PC-3 (cell line): Measurements from ENCODE around the gene APOBEC3G. TPM values are rescaled to one million over a fixed set of nuclear protein-coding genes. Genes with fewer than 3 reads are reported as not detected.

ENCODE experiments used
- ATAC-seq: fragments of 200-7000 bp; cut with Tn5 transposase; 2 replicates; pipeline ENCODE4 v1.9.1; 2020; ENCODE audit warnings: mild to moderate bottlenecking, moderate library complexity
- BruUV-seq: library from RNA; stranded (reverse); fragments of 400-500 nt; replicated peaks from 2 replicates; lab custom pipeline; 2021; lab: Mats Ljungman, UMichigan
- CTCF ChIA-PET: fragments of 300-600 bp; sonication (Branson Sonifier 250); formaldehyde crosslinking; loops from one replicate; lab custom pipeline; 2022; ENCODE audit warnings: antibody characterized with exemption; lab: Charles Lee
- POLR2A ChIA-PET: fragments of 300-600 bp; sonication (Branson Sonifier 250); formaldehyde crosslinking; loops from one replicate; lab custom pipeline; 2022; ENCODE audit warnings: antibody characterized with exemption; ENCODE audit not compliant: unreplicated experiment; lab: Charles Lee
- DNase-seq: peaks from one replicate; pipeline ENCODE4 v3.0.0-alpha.2; 2015
- H2AFZ ChIP-seq: fragments of 300-600 bp; sonication (generic); 2 replicates; pipeline ENCODE4 v1.6.0; 2016; ENCODE audit warnings: antibody characterized with exemption, low read length
- H3F3A ChIP-seq: fragments of 300-600 bp; sonication (generic); one replicate; pipeline ENCODE4 v1.6.0; 2017; ENCODE audit warnings: antibody characterized with exemption, low read length, control low read depth, mild to moderate bottlenecking; ENCODE audit not compliant: unreplicated experiment
- H3K27ac ChIP-seq: fragments of 300-600 bp; sonication (generic); 2 replicates; pipeline ENCODE4 v1.5.1; 2016; ENCODE audit warnings: mild to moderate bottlenecking, low read length
- H3K27me3 ChIP-seq: fragments of 300-600 bp; sonication (generic); 2 replicates; pipeline ENCODE4 v1.6.1; 2016; ENCODE audit warnings: low read length, mixed read lengths
- H3K36me3 ChIP-seq: fragments of 300-600 bp; sonication (generic); 2 replicates; pipeline ENCODE4 v1.6.1; 2016; ENCODE audit warnings: low read depth, mixed run types, low read length, mixed read lengths
- H3K4me1 ChIP-seq: fragments of 300-600 bp; sonication (generic); 2 replicates; pipeline ENCODE4 v1.5.1; 2016; ENCODE audit warnings: low read length; ENCODE audit not compliant: insufficient read depth
- H3K4me2 ChIP-seq: fragments of 300-600 bp; sonication (generic); 2 replicates; pipeline ENCODE4 v1.6.0; 2016; ENCODE audit warnings: low read length
- H3K4me3 ChIP-seq: fragments of 300-600 bp; sonication (generic); 2 replicates; pipeline ENCODE4 v1.5.1; 2016; ENCODE audit warnings: mild to moderate bottlenecking, low read length, mixed read lengths
- H3K79me2 ChIP-seq: fragments of 300-600 bp; sonication (generic); 2 replicates; pipeline ENCODE4 v1.6.1; 2017; ENCODE audit warnings: low read length, mixed read lengths
- H3K9ac ChIP-seq: fragments of 300-600 bp; sonication (generic); 2 replicates; pipeline ENCODE4 v1.6.0; 2016; ENCODE audit warnings: mild to moderate bottlenecking, low read length
- H3K9me2 ChIP-seq: fragments of 300-600 bp; sonication (generic); replicated peaks from 2 replicates; pipeline ENCODE4 v1.6.1; 2016; ENCODE audit warnings: mixed run types, low read length, mixed read lengths
- H3K9me3 ChIP-seq: fragments of 300-600 bp; sonication (generic); 2 replicates; pipeline ENCODE4 v1.6.1; 2016; ENCODE audit warnings: low read length, mixed read lengths
- H4K20me1 ChIP-seq: fragments of 300-600 bp; sonication (generic); 2 replicates; pipeline ENCODE4 v1.6.1; 2016; ENCODE audit warnings: low read length, mixed read lengths
- CTCF ChIP-seq: fragments of 300-600 bp; sonication (generic); conservative IDR thresholded peaks from 2 replicates; pipeline ENCODE4 v1.5.1; 2017; ENCODE audit warnings: antibody characterized with exemption, low read depth, mild to moderate bottlenecking, low read length
- EZH2 ChIP-seq: fragments of 300-600 bp; sonication (generic); IDR thresholded peaks from one replicate; pipeline ENCODE4 v1.6.1; 2017; ENCODE audit warnings: antibody characterized with exemption, mild to moderate bottlenecking, low read length; ENCODE audit not compliant: unreplicated experiment
- EZH2phosphoT487 ChIP-seq: fragments of 300-600 bp; sonication (generic); IDR thresholded peaks from 2 replicates; pipeline ENCODE4 v1.6.1; 2018; ENCODE audit warnings: mild to moderate bottlenecking, antibody characterized with exemption, low read length, borderline replicate concordance
- intact Hi-C: fragments of 100-400 bp; cut with micrococcal nuclease; formaldehyde crosslinking; loops from 2 replicates; pipeline ENCODE4 v1.9.0; 2023
- total RNA-seq: library from RNA; depleted of rRNA; stranded (reverse); fragments of >200 nt; gene quantifications from 2 replicates; pipeline ENCODE4 v1.2.3, GENCODE V29; 2014; rRNA removed

The APOBEC3G gene
- total RNA-seq, 1 experiment from 2014 or later: 4.4 TPM

GRCh38 chr22:39136317-39136716, 59.2 kb downstream of the APOBEC3G start:
- no peak for DNase-seq
- no peak overlapping the region for H3K9ac ChIP-seq
- no peak overlapping the region for H2AFZ ChIP-seq
- no peaks in the 10 kb centered on the region for H3K36me3 ChIP-seq
- ChIA-PET CTCF (no interaction called here), POLR2A (no interaction called here)
- TF ChIP-seq EZH2phosphoT487 (no peak), EZH2 (no peak), CTCF (no peak)
- H3F3A ChIP-seq: no peaks in the 10 kb centered on the region
- ATAC-seq: no peak
- no peaks in the 10 kb centered on the region for H3K9me3 ChIP-seq
- no peaks in the 10 kb centered on the region for H3K79me2 ChIP-seq
- no peak overlapping the region for H3K4me2 ChIP-seq
- H3K27me3 ChIP-seq: no peaks in the 10 kb centered on the region
- H3K4me1 ChIP-seq: peaks cover 6% of the 10 kb centered on the region; the same call in 1 of the 2 replicates
- H3K9me2 ChIP-seq: no peaks in the 10 kb centered on the region
- intact Hi-C loops: no loop called here
- no TSS peak for BruUV-seq
- H3K27ac ChIP-seq: no peak overlapping the region
- no peaks in the 10 kb centered on the region for H4K20me1 ChIP-seq
- H3K4me3 ChIP-seq: no peak overlapping the region

Other genes with a start within 250 kb of the APOBEC3G start
- 2.8 and 3.5 TPM in 2 replicates for gene NPTXR, start 233.2 kb upstream of the APOBEC3G start, total RNA-seq
- gene CBX6, start 205.1 kb upstream of the APOBEC3G start, total RNA-seq: 37.5 and 50.1 TPM in 2 replicates
- gene APOBEC3A, start 119.7 kb upstream of the APOBEC3G start, total RNA-seq: not detected in 2 replicates
- gene APOBEC3B, start 94.9 kb upstream of the APOBEC3G start, total RNA-seq: 11.3 TPM in 2 replicates
- 35.5 and 37.8 TPM in 2 replicates for gene APOBEC3C, start 63.0 kb upstream of the APOBEC3G start, total RNA-seq
- 0.33 TPM in 1 of 2 replicates, not detected in the other for gene APOBEC3D, start 56.1 kb upstream of the APOBEC3G start, total RNA-seq
- not detected in 2 replicates for gene APOBEC3F, start 36.4 kb upstream of the APOBEC3G start, total RNA-seq
- gene APOBEC3H, start 20.0 kb downstream of the APOBEC3G start, total RNA-seq: 0.87 TPM in 1 of 2 replicates, not detected in the other
- 8.0 and 8.6 TPM in 2 replicates for gene CBX7, start 75.4 kb downstream of the APOBEC3G start, total RNA-seq
- 29.7 and 33.1 TPM in 2 replicates for gene PDGFB, start 167.7 kb downstream of the APOBEC3G start, total RNA-seq
- gene RPL3, start 242.3 kb downstream of the APOBEC3G start, total RNA-seq: 1,363 and 1,371 TPM in 2 replicates